Right atrium auricular region (tissue), 2 donors: ENCODE measurements around the gene PTPDC1. TPM values are rescaled to one million over a fixed set of nuclear protein-coding genes. Genes with fewer than 3 reads are reported as not detected.

ENCODE experiments used
- DNase-seq: peaks from one replicate; pipeline ENCODE4 v3.0.0-alpha.2; 2019; ENCODE audit warnings: low spot score
- H3K27ac ChIP-seq, 2 donors: fragments of 200-600 bp; sonication (generic); 1 replicate in 1 of 2; 2 replicates in 1 of 2; pipeline ENCODE4 v1.5.1; 2016 to 2019
- H3K27me3 ChIP-seq, 2 donors: fragments of 200-600 bp; sonication (generic); one replicate each; pipeline versions ENCODE4 v1.5.1 to v1.6.0; 2017 to 2019
- H3K36me3 ChIP-seq: fragments of 200-600 bp; sonication (generic); one replicate; pipeline ENCODE4 v1.5.1; 2016
- H3K4me1 ChIP-seq, 2 donors: fragments of 200-600 bp; sonication (generic); one replicate each; pipeline versions ENCODE4 v1.5.1 to v1.6.0; 2017 to 2019
- H3K4me3 ChIP-seq, 2 donors: fragments of 200-600 bp; sonication (generic); 1 replicate in 1 of 2; 2 replicates in 1 of 2; pipeline ENCODE4 v1.5.1; 2017 to 2019; ENCODE audit warnings: mild to moderate bottlenecking in 1 of 2, moderate library complexity in 1 of 2
- H3K9me3 ChIP-seq, 2 donors: fragments of 200-600 bp; sonication (generic); one replicate each; pipeline ENCODE4 v1.5.1; 2019
- total RNA-seq, 2 donors: library from RNA; depleted of rRNA; stranded (reverse); fragments of >200 nt; gene quantifications; one replicate each; pipeline ENCODE4 v1.1.0, GENCODE V29; 2016
- TF ChIP-seq, protein P1 (sequence below), 2 donors: fragments of 200-600 bp; sonication (generic); IDR thresholded peaks; one replicate each; pipeline ENCODE4 v1.5.1; 2019; ENCODE audit warnings: antibody characterized with exemption in 2 of 2

PTPDC1 gene
- total RNA-seq, 2 donors from 2014 or later: 9.6 to 10.2 TPM

- no peak for DNase-seq
- Histone ChIP-seq H3K36me3 (no peaks in the 10 kb centered on the region), H3K9me3 (peaks cover 0 to 34% of the 10 kb centered on the region in 2 donors), H3K4me1 (no peaks in the 10 kb centered on the region), H3K4me3 (no peak overlapping the region), H3K27me3 (no peaks in the 10 kb centered on the region), H3K27ac (no peak overlapping the region)
- TF ChIP-seq, protein P1, sequence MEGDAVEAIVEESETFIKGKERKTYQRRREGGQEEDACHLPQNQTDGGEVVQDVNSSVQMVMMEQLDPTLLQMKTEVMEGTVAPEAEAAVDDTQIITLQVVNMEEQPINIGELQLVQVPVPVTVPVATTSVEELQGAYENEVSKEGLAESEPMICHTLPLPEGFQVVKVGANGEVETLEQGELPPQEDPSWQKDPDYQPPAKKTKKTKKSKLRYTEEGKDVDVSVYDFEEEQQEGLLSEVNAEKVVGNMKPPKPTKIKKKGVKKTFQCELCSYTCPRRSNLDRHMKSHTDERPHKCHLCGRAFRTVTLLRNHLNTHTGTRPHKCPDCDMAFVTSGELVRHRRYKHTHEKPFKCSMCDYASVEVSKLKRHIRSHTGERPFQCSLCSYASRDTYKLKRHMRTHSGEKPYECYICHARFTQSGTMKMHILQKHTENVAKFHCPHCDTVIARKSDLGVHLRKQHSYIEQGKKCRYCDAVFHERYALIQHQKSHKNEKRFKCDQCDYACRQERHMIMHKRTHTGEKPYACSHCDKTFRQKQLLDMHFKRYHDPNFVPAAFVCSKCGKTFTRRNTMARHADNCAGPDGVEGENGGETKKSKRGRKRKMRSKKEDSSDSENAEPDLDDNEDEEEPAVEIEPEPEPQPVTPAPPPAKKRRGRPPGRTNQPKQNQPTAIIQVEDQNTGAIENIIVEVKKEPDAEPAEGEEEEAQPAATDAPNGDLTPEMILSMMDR (IDR thresholded peaks at IDR 0.05): no peak
These were observed 43.5 kb downstream of the PTPDC1 start for GRCh38 chr9:94127806-94128205.

GRCh38 chr9:94128580-94128979 is 44.3 kb downstream of the PTPDC1 start:
- Histone ChIP-seq H3K4me1 (no peaks in the 10 kb centered on the region), H3K36me3 (no peaks in the 10 kb centered on the region), H3K27ac (no peak overlapping the region), H3K4me3 (no peak overlapping the region), H3K9me3 (peaks cover 0 to 34% of the 10 kb centered on the region in 2 donors), H3K27me3 (no peaks in the 10 kb centered on the region)
- TF ChIP-seq, protein P1 (IDR thresholded peaks at IDR 0.05): no peak
- DNase-seq: no peak

DNA sequence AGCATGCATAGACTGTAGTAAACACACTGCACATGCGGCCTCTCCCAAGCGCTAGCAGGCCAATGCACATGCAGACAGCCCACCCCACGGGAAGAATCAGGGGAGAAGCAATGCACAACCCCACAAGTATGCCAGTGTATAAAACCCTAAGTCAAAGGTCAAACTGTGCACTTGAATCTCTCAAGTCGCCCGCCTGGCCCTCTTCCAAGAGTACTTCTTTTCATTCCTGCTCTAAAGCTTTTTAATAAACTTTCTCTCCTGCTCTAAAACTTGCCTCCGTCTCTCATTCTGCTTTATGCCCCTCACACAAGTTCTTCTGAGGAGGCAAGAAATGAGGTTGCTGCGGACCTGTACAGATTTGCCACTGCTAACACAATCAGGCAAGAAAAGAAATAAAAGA is 50.4 kb downstream of the PTPDC1 start:
- no peak overlapping the region for H3K4me3 ChIP-seq
- no peak for DNase-seq
- H3K9me3 ChIP-seq: no peaks in the 10 kb centered on the region
- H3K4me1 ChIP-seq: peaks cover 0 to 20% of the 10 kb centered on the region in 2 donors
- TF ChIP-seq, protein P1 (IDR thresholded peaks at IDR 0.05): no peak
- H3K27ac ChIP-seq: peak overlapping the region; percentile 65 to 84
- H3K27me3 ChIP-seq: no peaks in the 10 kb centered on the region
- no peaks in the 10 kb centered on the region for H3K36me3 ChIP-seq

- Histone ChIP-seq H3K27me3 (no peaks in the 10 kb centered on the region), H3K4me3 (no peak overlapping the region), H3K27ac (peak overlapping the region; percentile 65 to 84), H3K36me3 (no peaks in the 10 kb centered on the region), H3K9me3 (no peaks in the 10 kb centered on the region), H3K4me1 (peaks cover 0 to 25% of the 10 kb centered on the region in 2 donors)
- TF ChIP-seq, protein P1 (IDR thresholded peaks at IDR 0.05): peak in 1 of 2 donors; percentile 21
- no peak for DNase-seq
These were observed 51.0 kb downstream of the PTPDC1 start for GRCh38 chr9:94135222-94135621.

DNA sequence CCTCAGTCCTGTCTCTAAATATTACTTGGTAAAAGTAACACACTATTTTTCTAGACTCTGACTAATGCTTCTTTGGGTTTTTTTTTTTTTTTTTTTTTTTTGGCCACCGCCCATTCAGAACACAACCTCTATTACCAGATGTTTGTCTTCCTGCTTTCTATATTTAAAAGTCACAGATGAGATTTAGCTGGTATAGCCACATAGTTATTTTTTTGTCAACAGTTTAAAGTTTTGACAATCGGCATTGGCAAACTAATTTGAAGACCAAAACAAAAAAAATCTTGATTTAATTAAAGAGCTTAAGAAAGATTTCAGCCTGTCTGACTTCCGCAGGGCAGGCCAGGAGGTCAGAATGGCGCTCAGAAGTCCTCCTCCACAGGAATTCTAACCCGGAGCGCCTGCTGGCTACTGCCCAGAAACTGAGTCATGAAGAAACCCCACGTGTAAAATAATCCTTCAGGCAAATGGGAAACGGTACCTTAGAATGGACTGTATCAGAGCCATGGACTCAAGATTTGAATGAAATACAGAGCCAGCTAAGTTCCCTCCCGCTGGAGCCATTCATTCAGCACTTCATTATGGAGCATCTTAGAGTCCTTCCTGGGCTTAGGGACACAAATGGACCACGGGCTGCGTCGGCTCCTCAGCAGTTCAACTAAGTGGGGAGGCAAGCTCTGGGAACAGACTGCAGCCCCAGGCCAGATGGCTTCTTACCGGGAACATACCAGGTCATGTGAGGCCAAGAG is 55.6 kb downstream of the PTPDC1 start:
- TF ChIP-seq, protein P1 (IDR thresholded peaks at IDR 0.05): no peak
- Histone ChIP-seq H3K27ac (peak overlapping the region; percentile 81 to 89), H3K4me1 (peaks cover 0 to 39% of the 10 kb centered on the region in 2 donors), H3K9me3 (no peaks in the 10 kb centered on the region), H3K36me3 (no peaks in the 10 kb centered on the region), H3K4me3 (peak overlapping the region in 1 of 2 donors; percentile 12), H3K27me3 (no peaks in the 10 kb centered on the region)
- DNase-seq: peak; percentile 93
